ENCODE data around the gene MRPL55. TPM values are rescaled to one million over a fixed set of nuclear protein-coding genes. Genes with fewer than 3 reads are reported as not detected.

MRPL55 gene
- polyA plus RNA-seq, 1 donor (not counting 4 experiments of a cell fraction or from before 2014, with no cell fraction given): 28.4 TPM

DNA sequence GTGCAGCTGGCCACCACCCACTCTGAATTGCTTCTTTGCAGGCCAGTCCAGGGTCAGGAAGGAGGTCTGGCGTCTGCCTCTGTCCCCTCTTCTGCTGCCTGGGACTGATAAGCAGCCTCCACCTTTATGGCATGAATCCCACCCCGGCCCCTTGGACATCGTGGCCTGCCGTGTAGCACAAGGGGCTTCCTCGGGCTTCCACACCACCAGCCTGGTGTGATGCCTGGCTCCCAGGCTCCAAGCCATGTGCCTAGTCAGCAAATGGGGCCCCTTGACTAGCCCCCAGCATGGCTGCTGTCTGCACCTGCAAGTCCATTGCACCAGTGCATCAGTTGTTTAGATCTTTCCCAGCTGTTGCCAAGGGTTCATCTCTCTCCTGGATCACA lies 36.4 kb downstream of the MRPL55 start:
- Histone ChIP-seq H3K4me2 (ENCODE audit: control insufficient read depth, extremely low read depth, insufficient read depth, low read depth, low read length) (no peak overlapping the region), H3K27me3 (ENCODE audit: control insufficient read depth, extremely low read depth, insufficient read depth, low read length) (no peaks in the 10 kb centered on the region), H3K9me1 (ENCODE audit: control insufficient read depth, extremely low read depth, insufficient read depth, low read length) (no peaks in the 10 kb centered on the region), H4K20me1 (ENCODE audit: control insufficient read depth, extremely low read depth, insufficient read depth, low read length) (no peaks in the 10 kb centered on the region), H2AFZ (ENCODE audit: control insufficient read depth, low read length) (no peak overlapping the region), H3K9me3 (ENCODE audit: control insufficient read depth, low read depth, low read length) (no peaks in the 10 kb centered on the region), H3K36me3 (ENCODE audit: control insufficient read depth in 2 of 2, extremely low read depth in 1 of 2, insufficient read depth in 2 of 2, low read length in 2 of 2) (no peaks in the 10 kb centered on the region), H3K4me1 (ENCODE audit: control insufficient read depth, extremely low read depth, insufficient read depth, low read length) (no peaks in the 10 kb centered on the region), H3K27ac (ENCODE audit: control insufficient read depth, insufficient read depth, low read length) (no peak overlapping the region), H3K9ac (ENCODE audit: control insufficient read depth, extremely low read depth, insufficient read depth, low read length) (no peak overlapping the region), H3K79me2 (ENCODE audit: control insufficient read depth, insufficient read depth, low read length) (no peaks in the 10 kb centered on the region), H3K4me3 (ENCODE audit: control insufficient read depth in 2 of 3, extremely low read depth in 1 of 3, insufficient read depth in 2 of 3, low read depth in 1 of 3, low read length in 3 of 3) (no peak overlapping the region)
- TF ChIP-seq, protein P1, sequence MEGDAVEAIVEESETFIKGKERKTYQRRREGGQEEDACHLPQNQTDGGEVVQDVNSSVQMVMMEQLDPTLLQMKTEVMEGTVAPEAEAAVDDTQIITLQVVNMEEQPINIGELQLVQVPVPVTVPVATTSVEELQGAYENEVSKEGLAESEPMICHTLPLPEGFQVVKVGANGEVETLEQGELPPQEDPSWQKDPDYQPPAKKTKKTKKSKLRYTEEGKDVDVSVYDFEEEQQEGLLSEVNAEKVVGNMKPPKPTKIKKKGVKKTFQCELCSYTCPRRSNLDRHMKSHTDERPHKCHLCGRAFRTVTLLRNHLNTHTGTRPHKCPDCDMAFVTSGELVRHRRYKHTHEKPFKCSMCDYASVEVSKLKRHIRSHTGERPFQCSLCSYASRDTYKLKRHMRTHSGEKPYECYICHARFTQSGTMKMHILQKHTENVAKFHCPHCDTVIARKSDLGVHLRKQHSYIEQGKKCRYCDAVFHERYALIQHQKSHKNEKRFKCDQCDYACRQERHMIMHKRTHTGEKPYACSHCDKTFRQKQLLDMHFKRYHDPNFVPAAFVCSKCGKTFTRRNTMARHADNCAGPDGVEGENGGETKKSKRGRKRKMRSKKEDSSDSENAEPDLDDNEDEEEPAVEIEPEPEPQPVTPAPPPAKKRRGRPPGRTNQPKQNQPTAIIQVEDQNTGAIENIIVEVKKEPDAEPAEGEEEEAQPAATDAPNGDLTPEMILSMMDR (optimal IDR thresholded peaks at IDR 0.05 in 1 of 3, IDR thresholded peaks at IDR 0.05 in 1 of 3, conservative IDR thresholded peaks at IDR 0.05 in 1 of 3; ENCODE audit: extremely low read depth in 1 of 3, insufficient read depth in 2 of 3, low read length in 3 of 3): no peak
- no peak for TF ChIP-seq EZH2 (IDR thresholded peaks at IDR 0.05; ENCODE audit: low read length)
- FAIRE-seq: no peak
- no peak for DNase-seq (ENCODE audit: low read depth, low spot score)
- dilution Hi-C loops (cut with MboI; ENCODE audit: extremely low pct_ligation_motif_present, low sequenced_read_pairs): no loop called here

DNA sequence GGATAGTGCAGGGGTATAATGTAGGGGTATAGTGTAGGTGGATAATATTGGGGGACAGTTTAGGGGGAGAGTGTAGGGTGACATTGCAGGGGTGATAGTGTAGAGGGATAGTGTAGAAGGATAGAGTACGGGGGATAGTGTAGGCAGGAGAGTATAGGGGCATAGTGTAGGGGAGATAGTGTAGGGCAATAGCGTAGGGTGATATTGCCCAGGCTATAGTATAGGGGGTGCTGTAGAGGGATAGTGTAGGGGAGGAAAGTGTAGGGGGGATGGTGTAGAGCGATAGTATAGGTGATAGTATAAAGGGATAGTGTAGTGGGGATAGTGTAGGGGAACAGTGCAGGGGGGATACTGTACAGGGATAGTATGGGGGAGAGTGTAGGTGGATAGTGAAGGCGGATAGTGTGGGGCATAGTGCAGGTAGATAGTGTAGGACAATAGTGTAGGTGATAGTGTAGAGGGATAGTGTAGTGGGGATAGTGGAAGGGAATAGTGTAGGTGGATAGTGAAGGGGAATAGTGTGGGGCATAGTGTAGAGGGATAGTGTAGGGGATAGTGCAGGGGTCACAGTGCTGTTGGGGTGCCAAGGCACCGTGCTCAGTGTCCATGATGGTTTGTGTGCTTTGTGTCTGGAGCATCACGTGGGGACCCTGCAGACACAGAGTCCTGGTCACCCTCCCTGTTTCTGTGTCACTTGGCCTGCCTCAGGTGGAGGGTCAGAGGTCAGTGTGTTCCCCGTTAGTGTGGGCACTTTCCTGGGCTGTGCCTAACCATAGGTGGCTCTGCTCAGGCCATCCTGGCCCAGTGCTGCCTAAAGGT lies 37.1 kb downstream of the MRPL55 start:
- H3K9me3 ChIP-seq (ENCODE audit: control insufficient read depth, low read depth, low read length): no peaks in the 10 kb centered on the region
- no peaks in the 10 kb centered on the region for H3K4me1 ChIP-seq (ENCODE audit: control insufficient read depth, extremely low read depth, insufficient read depth, low read length)
- no peak overlapping the region for H3K4me3 ChIP-seq (ENCODE audit: control insufficient read depth in 2 of 3, extremely low read depth in 1 of 3, insufficient read depth in 2 of 3, low read depth in 1 of 3, low read length in 3 of 3)
- H3K9ac ChIP-seq (ENCODE audit: control insufficient read depth, extremely low read depth, insufficient read depth, low read length): no peak overlapping the region
- no peaks in the 10 kb centered on the region for H3K36me3 ChIP-seq (ENCODE audit: control insufficient read depth in 2 of 2, extremely low read depth in 1 of 2, insufficient read depth in 2 of 2, low read length in 2 of 2)
- dilution Hi-C loops (cut with MboI; ENCODE audit: extremely low pct_ligation_motif_present, low sequenced_read_pairs): no loop called here
- FAIRE-seq (no peak), DNase-seq (ENCODE audit: low read depth, low spot score) (no peak)
- H3K4me2 ChIP-seq (ENCODE audit: control insufficient read depth, extremely low read depth, insufficient read depth, low read depth, low read length): no peak overlapping the region
- H3K27me3 ChIP-seq (ENCODE audit: control insufficient read depth, extremely low read depth, insufficient read depth, low read length): peaks cover 5% of the 10 kb centered on the region
- H3K9me1 ChIP-seq (ENCODE audit: control insufficient read depth, extremely low read depth, insufficient read depth, low read length): no peaks in the 10 kb centered on the region
- no peaks in the 10 kb centered on the region for H3K79me2 ChIP-seq (ENCODE audit: control insufficient read depth, insufficient read depth, low read length)
- TF ChIP-seq, protein P1 (optimal IDR thresholded peaks at IDR 0.05 in 1 of 3, IDR thresholded peaks at IDR 0.05 in 1 of 3, conservative IDR thresholded peaks at IDR 0.05 in 1 of 3; ENCODE audit: extremely low read depth in 1 of 3, insufficient read depth in 2 of 3, low read length in 3 of 3): no peak
- TF ChIP-seq EZH2 (IDR thresholded peaks at IDR 0.05; ENCODE audit: low read length): no peak
- H4K20me1 ChIP-seq (ENCODE audit: control insufficient read depth, extremely low read depth, insufficient read depth, low read length): no peaks in the 10 kb centered on the region
- H2AFZ ChIP-seq (ENCODE audit: control insufficient read depth, low read length): no peak overlapping the region
- no peak overlapping the region for H3K27ac ChIP-seq (ENCODE audit: control insufficient read depth, insufficient read depth, low read length)

Measured in keratinocyte (primary cell).